Measurements from ENCODE around the gene SAXO1.

DNA sequence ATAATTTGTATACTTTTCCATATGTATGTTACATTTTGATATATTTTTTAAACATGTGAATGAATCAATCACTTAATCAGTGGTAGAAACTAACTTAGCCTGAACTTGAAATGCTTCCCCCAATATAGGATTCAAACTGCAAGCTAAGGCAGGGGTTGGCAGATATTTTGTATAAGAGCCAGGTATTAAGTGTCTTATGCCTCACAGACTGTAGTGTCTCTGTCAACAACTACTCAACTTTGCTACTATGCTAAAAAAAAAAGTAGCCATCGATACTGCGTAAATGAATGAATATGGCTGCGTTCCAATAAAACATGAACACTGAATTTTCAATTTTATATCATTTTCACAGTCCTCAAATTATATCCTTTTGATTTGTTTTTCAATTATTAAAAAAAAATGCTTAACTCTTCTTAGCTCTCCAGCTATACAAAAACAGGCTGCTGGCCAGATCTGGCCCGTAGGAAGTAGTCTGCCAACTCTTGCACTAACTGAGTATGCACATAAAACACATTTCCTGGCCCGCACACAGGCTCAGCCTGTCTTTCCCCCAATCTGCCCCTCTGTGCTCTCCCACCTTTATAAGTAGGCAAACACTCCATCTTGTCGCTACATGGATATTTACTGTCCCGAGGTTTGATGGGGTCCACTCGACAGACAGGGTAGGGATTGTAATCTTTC lies 91.8 kb downstream of the SAXO1 start:
- TF ChIP-seq, protein P1, sequence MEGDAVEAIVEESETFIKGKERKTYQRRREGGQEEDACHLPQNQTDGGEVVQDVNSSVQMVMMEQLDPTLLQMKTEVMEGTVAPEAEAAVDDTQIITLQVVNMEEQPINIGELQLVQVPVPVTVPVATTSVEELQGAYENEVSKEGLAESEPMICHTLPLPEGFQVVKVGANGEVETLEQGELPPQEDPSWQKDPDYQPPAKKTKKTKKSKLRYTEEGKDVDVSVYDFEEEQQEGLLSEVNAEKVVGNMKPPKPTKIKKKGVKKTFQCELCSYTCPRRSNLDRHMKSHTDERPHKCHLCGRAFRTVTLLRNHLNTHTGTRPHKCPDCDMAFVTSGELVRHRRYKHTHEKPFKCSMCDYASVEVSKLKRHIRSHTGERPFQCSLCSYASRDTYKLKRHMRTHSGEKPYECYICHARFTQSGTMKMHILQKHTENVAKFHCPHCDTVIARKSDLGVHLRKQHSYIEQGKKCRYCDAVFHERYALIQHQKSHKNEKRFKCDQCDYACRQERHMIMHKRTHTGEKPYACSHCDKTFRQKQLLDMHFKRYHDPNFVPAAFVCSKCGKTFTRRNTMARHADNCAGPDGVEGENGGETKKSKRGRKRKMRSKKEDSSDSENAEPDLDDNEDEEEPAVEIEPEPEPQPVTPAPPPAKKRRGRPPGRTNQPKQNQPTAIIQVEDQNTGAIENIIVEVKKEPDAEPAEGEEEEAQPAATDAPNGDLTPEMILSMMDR (IDR thresholded peaks at IDR 0.05) = no peak
- TF ChIP-seq POLR2A (IDR thresholded peaks at IDR 0.05) (no peak), POLR2AphosphoS5 (IDR thresholded peaks at IDR 0.05) (no peak)

All from gastroesophageal sphincter (tissue), 3 donors.